CD4-positive, alpha-beta memory T cell (primary cell): ENCODE data around the gene FSIP1. TPM values are rescaled to one million over a fixed set of nuclear protein-coding genes. Genes with fewer than 3 reads are reported as not detected.

Experiments
- CTCF ChIA-PET: fragments of 350-600 bp; sonication (Branson Sonifier 250); formaldehyde crosslinking; loops from one replicate; lab custom pipeline; 2021; ENCODE audit warnings: inconsistent platforms; ENCODE audit not compliant: partially characterized antibody; lab: Charles Lee
- POLR2A ChIA-PET: fragments of 350-600 bp; sonication (Branson Sonifier 250); formaldehyde crosslinking; loops from one replicate; lab custom pipeline; 2021; ENCODE audit not compliant: partially characterized antibody; lab: Charles Lee
- DNase-seq, 5 donors: peaks; one replicate each; pipeline versions ENCODE4 v3.0.0 to v3.0.0-alpha.2; 2020 to 2022; ENCODE audit warnings: mixed read lengths in 1 of 5
- H3K27ac ChIP-seq: one replicate; pipeline ENCODE4 v1.7.0; 2013; ENCODE audit warnings: low read depth, low read length
- H3K27me3 ChIP-seq: 2 replicates; pipeline ENCODE4 v1.7.0; 2013; ENCODE audit warnings: mild to moderate bottlenecking, low read length, moderate library complexity; ENCODE audit not compliant: insufficient read depth
- H3K36me3 ChIP-seq: 2 replicates; pipeline ENCODE4 v1.7.0; 2013; ENCODE audit warnings: mild to moderate bottlenecking, low read length, moderate library complexity; ENCODE audit not compliant: insufficient read depth
- H3K4me1 ChIP-seq: 2 replicates; pipeline ENCODE4 v1.7.0; 2013; ENCODE audit warnings: mild to moderate bottlenecking, low read length, moderate library complexity; ENCODE audit not compliant: insufficient read depth
- H3K4me3 ChIP-seq, 2 donors: one replicate each; pipeline ENCODE4 v1.7.0; 2013; ENCODE audit warnings: low read length in 2 of 2, mild to moderate bottlenecking in 1 of 2
- H3K9me3 ChIP-seq, 2 donors: one replicate each; pipeline ENCODE4 v1.7.0; 2013; ENCODE audit warnings: low read length in 2 of 2, control low read depth in 1 of 2; ENCODE audit not compliant: control insufficient read depth in 1 of 2
- H3K27ac Mint-ChIP-seq, 7 donors: one replicate each; pipeline ENCODE4 v1.8.0; 2020 to 2021; ENCODE audit warnings: mixed read lengths in 7 of 7, mild to moderate bottlenecking in 6 of 7, inconsistent platforms in 3 of 7, moderate library complexity in 3 of 7
- H3K27me3 Mint-ChIP-seq, 2 donors: one replicate each; pipeline ENCODE4 v1.8.0; 2020 to 2021; ENCODE audit warnings: mixed read lengths in 2 of 2
- H3K36me3 Mint-ChIP-seq, 2 donors: one replicate each; pipeline ENCODE4 v1.8.0; 2020 to 2021; ENCODE audit warnings: mixed read lengths in 2 of 2, inconsistent platforms in 1 of 2, mild to moderate bottlenecking in 1 of 2
- H3K4me1 Mint-ChIP-seq, 4 donors: one replicate each; pipeline ENCODE4 v1.8.0; 2020 to 2021; ENCODE audit warnings: mixed read lengths in 4 of 4, mild to moderate bottlenecking in 1 of 4
- H3K4me3 Mint-ChIP-seq, 8 donors: one replicate each; pipeline ENCODE4 v1.8.0; 2020 to 2021; ENCODE audit warnings: mixed read lengths in 8 of 8, mild to moderate bottlenecking in 7 of 8, moderate library complexity in 6 of 8, inconsistent platforms in 3 of 8
- H3K9me3 Mint-ChIP-seq, 8 donors: one replicate each; pipeline ENCODE4 v1.8.0; 2020 to 2021; ENCODE audit warnings: mixed read lengths in 8 of 8, mild to moderate bottlenecking in 5 of 8, inconsistent platforms in 3 of 8, moderate library complexity in 1 of 8
- intact Hi-C: fragments of 100-400 bp; cut with micrococcal nuclease; formaldehyde crosslinking; loops from one replicate; pipeline ENCODE4 v1.15.1; 2023
- polyA plus RNA-seq, 2 donors: library from polyadenylated mRNA; unstranded; fragments of 300-500 nt; fragmentation: Illumina TruSeq; gene quantifications; one replicate each; pipeline ENCODE4 v1.2.3, GENCODE V29; 2021
- total RNA-seq, 2 experiments: library from RNA; stranded (reverse); gene quantifications; one replicate each; pipeline ENCODE4 v1.2.3, GENCODE V29; 2021

Gene FSIP1
- total and polyA plus RNA-seq, 4 experiments from 2014 or later, result 0.47 to 1.6 (median 1.1) TPM

DNA sequence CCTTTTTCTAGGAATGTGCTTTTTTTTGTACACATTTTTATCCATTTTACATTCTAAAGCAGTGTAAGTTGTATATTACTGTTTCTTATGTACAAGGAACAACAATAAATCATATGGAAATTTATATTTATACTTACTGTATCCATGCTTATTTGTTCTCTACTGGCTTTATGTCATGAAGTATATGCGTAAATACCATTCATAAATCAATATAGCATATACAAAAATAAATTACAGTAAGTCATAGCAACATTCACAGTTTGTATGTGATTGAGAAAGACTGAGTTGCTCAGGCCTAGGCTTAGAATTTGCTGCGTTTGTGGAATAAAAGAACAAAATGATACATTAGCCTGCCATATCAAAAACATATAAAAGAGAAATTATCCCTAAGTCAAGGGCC lies 185.3 kb downstream of the FSIP1 start:
- Mint-ChIP-seq H3K36me3 (peaks cover 3 to 6% of the 10 kb centered on the region in 2 donors), H3K27me3 (no peaks in the 10 kb centered on the region), H3K4me3 (no peak overlapping the region), H3K9me3 (no peaks in the 10 kb centered on the region), H3K4me1 (peaks cover 3 to 9% (median 6%) of the 10 kb centered on the region in 4 donors), H3K27ac (no peak overlapping the region)
- H3K4me1 ChIP-seq, result peaks cover 5% of the 10 kb centered on the region
- intact Hi-C loops, result no loop called here
- CTCF ChIA-PET, result interaction anchor here (7.2 kb wide), 1 partner anchor 159 kb away, joined by 132 read pairs; no protein-coding TSS in a partner anchor
- POLR2A ChIA-PET, result no interaction called here
- no peak overlapping the region for H3K4me3 ChIP-seq
- no peaks in the 10 kb centered on the region for H3K9me3 ChIP-seq
- no peaks in the 10 kb centered on the region for H3K36me3 ChIP-seq
- no peaks in the 10 kb centered on the region for H3K27me3 ChIP-seq
- DNase-seq, result no peak
- H3K27ac ChIP-seq, result no peak overlapping the region

DNA sequence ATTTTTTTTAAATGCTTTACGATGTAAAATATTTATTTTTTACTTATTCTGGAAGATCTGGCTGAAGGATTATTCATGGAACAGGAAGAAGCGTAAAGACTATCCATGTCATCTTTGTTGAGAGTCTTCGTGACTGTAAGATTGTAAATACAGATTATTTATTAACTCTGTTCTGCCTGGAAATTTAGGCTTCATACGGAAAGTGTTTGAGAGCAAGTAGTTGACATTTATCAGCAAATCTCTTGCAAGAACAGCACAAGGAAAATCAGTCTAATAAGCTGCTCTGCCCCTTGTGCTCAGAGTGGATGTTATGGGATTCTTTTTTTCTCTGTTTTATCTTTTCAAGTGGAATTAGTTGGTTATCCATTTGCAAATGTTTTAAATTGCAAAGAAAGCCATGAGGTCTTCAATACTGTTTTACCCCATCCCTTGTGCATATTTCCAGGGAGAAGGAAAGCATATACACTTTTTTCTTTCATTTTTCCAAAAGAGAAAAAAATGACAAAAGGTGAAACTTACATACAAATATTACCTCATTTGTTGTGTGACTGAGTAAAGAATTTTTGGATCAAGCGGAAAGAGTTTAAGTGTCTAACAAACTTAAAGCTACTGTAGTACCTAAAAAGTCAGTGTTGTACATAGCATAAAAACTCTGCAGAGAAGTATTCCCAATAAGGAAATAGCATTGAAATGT lies 186.1 kb downstream of the FSIP1 start:
- Mint-ChIP-seq H3K4me1 (peaks cover 3 to 9% (median 6%) of the 10 kb centered on the region in 4 donors), H3K36me3 (peaks cover 3 to 6% of the 10 kb centered on the region in 2 donors), H3K27me3 (no peaks in the 10 kb centered on the region), H3K27ac (no peak overlapping the region), H3K9me3 (no peaks in the 10 kb centered on the region), H3K4me3 (no peak overlapping the region)
- Histone ChIP-seq H3K27ac (no peak overlapping the region), H3K36me3 (no peaks in the 10 kb centered on the region), H3K27me3 (no peaks in the 10 kb centered on the region), H3K9me3 (no peaks in the 10 kb centered on the region), H3K4me3 (no peak overlapping the region), H3K4me1 (peaks cover 5% of the 10 kb centered on the region)
- intact Hi-C loops, result no loop called here
- CTCF ChIA-PET, result interaction anchor here (0.6 to 7.2 kb wide), 4 partner anchors 27 to 173 kb away, joined by 3 to 132 read pairs (median 40); no protein-coding TSS in a partner anchor
- POLR2A ChIA-PET, result interaction anchor here (3.5 kb wide), 1 partner anchor 27 kb away, joined by 29 read pairs; no protein-coding TSS in a partner anchor
- DNase-seq, result no peak

DNA sequence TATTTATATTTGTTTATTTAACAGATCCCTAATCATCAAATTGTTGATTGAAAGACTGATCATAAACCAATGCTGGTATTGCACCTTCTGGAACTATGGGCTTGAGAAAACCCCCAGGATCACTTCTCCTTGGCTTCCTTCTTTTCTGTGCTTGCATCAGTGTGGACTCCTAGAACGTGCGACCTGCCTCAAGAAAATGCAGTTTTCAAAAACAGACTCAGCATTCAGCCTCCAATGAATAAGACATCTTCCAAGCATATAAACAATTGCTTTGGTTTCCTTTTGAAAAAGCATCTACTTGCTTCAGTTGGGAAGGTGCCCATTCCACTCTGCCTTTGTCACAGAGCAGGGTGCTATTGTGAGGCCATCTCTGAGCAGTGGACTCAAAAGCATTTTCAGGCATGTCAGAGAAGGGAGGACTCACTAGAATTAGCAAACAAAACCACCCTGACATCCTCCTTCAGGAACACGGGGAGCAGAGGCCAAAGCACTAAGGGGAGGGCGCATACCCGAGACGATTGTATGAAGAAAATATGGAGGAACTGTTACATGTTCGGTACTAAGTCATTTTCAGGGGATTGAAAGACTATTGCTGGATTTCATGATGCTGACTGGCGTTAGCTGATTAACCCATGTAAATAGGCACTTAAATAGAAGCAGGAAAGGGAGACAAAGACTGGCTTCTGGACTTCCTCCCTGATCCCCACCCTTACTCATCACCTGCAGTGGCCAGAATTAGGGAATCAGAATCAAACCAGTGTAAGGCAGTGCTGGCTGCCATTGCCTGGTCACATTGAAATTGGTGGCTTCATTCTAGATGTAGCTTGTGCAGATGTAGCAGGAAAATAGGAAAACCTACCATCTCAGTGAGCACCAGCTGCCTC lies 187.1 kb downstream of the FSIP1 start:
- DNase-seq, result no peak
- Mint-ChIP-seq H3K36me3 (peaks cover 3 to 6% of the 10 kb centered on the region in 2 donors), H3K4me1 (peaks cover 3 to 9% (median 6%) of the 10 kb centered on the region in 4 donors), H3K27ac (peak overlapping the region in 1 of 7 donors; percentile 4), H3K4me3 (no peak overlapping the region), H3K27me3 (no peaks in the 10 kb centered on the region), H3K9me3 (no peaks in the 10 kb centered on the region)
- intact Hi-C loops, result loop anchor here (2.0 kb wide), 1 partner anchor 29 kb away; no protein-coding TSS in a partner anchor
- ChIA-PET CTCF (interaction anchor here (0.6 to 7.2 kb wide), 10 partner anchors 12 to 174 kb away, joined by 3 to 132 read pairs (median 6); partner anchors contain the start of gene THBS1), POLR2A (interaction anchor here (1.0 to 3.5 kb wide), 3 partner anchors 28 to 162 kb away, joined by 3 to 29 read pairs (median 19); no protein-coding TSS in a partner anchor)
- H3K4me1 ChIP-seq, result peaks cover 5% of the 10 kb centered on the region
- no peaks in the 10 kb centered on the region for H3K9me3 ChIP-seq
- H3K36me3 ChIP-seq, result no peaks in the 10 kb centered on the region
- H3K4me3 ChIP-seq, result no peak overlapping the region
- no peaks in the 10 kb centered on the region for H3K27me3 ChIP-seq
- no peak overlapping the region for H3K27ac ChIP-seq

DNA sequence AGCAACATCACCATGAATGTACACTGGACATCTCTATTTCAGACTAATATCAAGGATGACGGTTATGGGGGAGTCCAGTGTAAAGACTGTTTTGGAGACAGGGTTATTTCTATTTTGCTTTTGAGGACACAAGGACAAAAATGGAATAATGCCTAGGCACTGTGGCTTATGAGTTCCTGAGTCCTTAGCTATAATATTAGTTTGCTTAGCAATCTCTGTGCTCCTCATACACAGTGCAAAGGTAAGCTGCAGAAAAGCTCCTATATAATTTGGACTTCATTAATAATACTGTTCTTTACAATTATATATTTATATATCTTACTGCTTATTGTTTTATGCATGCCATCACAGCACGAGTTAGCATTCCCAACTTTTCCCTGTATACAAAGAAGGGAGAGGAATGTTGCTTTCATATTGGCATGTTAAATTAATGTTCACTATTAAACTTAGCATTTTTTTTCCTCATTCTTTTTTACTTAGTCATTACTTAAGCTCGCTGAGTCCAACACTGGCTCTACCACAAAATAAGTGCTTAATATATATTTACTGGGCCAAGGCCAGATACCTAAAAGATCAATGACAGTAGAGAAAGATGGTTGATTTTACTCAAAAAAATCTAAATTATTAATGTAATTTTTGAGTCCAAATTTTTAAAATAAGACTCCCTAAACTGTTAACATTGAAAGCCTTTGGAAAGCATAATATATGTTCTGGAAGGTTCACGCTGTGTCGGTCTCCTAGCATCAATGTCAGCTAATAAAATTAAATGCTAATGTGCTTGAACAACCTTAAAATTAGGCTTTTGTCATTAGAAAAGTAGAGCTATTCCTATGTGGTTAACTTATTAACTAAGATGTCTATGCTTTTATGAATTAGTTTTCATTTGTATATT lies 187.9 kb downstream of the FSIP1 start:
- H3K4me3 ChIP-seq, result no peak overlapping the region
- H3K27me3 ChIP-seq, result no peaks in the 10 kb centered on the region
- POLR2A ChIA-PET, result interaction anchor here (1.0 to 3.5 kb wide), 5 partner anchors 10 to 163 kb away, joined by 3 to 29 read pairs (median 5); no protein-coding TSS in a partner anchor
- Mint-ChIP-seq H3K4me1 (peaks cover 3 to 9% (median 6%) of the 10 kb centered on the region in 4 donors), H3K27me3 (no peaks in the 10 kb centered on the region), H3K9me3 (no peaks in the 10 kb centered on the region), H3K27ac (peak overlapping the region in 3 of 7 donors; percentile 53 to 76 (median 67)), H3K36me3 (peaks cover 3 to 6% of the 10 kb centered on the region in 2 donors), H3K4me3 (peak overlapping the region in 5 of 8 donors; percentile 13 to 78 (median 63))
- DNase-seq, result no peak
- intact Hi-C loops, result loop anchor here (1.0 to 2.0 kb wide), 5 partner anchors 30 to 162 kb away; no protein-coding TSS in a partner anchor
- no peaks in the 10 kb centered on the region for H3K9me3 ChIP-seq
- CTCF ChIA-PET, result interaction anchor here (0.7 to 7.2 kb wide), 18 partner anchors 11 to 166 kb away, joined by 3 to 132 read pairs (median 6); partner anchors contain the start of gene THBS1
- no peaks in the 10 kb centered on the region for H3K36me3 ChIP-seq
- peak overlapping the region; percentile 22 for H3K27ac ChIP-seq
- H3K4me1 ChIP-seq, result peaks cover 5% of the 10 kb centered on the region

DNA sequence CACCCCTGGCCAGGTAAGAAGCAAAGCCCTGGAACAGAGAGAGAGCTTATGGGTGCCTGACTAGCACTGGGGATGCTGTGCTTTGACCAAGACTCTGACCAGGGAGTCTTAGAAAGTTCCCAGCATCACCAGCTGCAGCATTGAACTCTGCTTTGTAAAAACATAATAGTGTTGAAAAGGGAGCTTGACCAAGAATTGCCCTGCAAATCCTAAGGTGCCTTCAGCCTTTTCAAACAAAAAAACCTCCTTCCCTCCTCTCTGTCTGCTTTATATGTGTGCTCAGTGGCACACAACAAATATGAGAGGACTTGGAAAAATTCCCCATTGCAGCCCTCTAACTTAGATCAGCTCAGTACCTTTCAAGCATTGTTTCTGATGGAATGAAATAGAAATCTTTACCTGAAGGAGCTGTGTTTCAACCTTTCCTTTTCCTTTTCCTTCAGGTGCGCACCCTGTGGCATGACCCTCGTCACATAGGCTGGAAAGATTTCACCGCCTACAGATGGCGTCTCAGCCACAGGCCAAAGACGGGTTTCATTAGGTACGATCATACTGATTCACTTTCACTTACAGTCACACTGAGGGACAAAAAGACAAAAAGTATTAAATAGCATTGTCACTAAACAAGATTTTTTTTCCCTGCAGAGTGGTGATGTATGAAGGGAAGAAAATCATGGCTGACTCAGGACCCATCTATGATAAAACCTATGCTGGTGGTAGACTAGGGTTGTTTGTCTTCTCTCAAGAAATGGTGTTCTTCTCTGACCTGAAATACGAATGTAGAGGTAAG lies 188.8 kb downstream of the FSIP1 start:
- DNase-seq, result peak in 4 of 5 donors; percentile 40 to 45 (median 42)
- intact Hi-C loops, result loop anchor here (1.0 to 2.0 kb wide), 5 partner anchors 31 to 162 kb away; no protein-coding TSS in a partner anchor

More for the DNA sequence above, 188.8 kb downstream of the FSIP1 start:
- no peaks in the 10 kb centered on the region for H3K36me3 ChIP-seq
- ChIA-PET CTCF (interaction anchor here (0.6 to 7.2 kb wide), 23 partner anchors 11 to 195 kb away, joined by 3 to 132 read pairs (median 4); partner anchors contain the start of gene THBS1), POLR2A (interaction anchor here (0.6 to 3.5 kb wide), 7 partner anchors 9 to 164 kb away, joined by 3 to 29 read pairs (median 3); partner anchors contain the start of gene THBS1)
- no peak overlapping the region for H3K4me3 ChIP-seq
- peak overlapping the region in 6 of 8 donors; percentile 13 to 78 (median 52) for H3K4me3 Mint-ChIP-seq
- no peaks in the 10 kb centered on the region for H3K9me3 ChIP-seq
- no peaks in the 10 kb centered on the region for H3K27me3 Mint-ChIP-seq
- H3K27ac ChIP-seq, result peak overlapping the region; percentile 22
- H3K27me3 ChIP-seq, result no peaks in the 10 kb centered on the region
- H3K27ac Mint-ChIP-seq, result peak overlapping the region in 5 of 7 donors; percentile 3 to 77 (median 67)
- H3K4me1 ChIP-seq, result peaks cover 5% of the 10 kb centered on the region
- no peaks in the 10 kb centered on the region for H3K9me3 Mint-ChIP-seq
- H3K4me1 Mint-ChIP-seq, result peaks cover 3 to 9% (median 6%) of the 10 kb centered on the region in 4 donors
- H3K36me3 Mint-ChIP-seq, result peaks cover 3 to 9% of the 10 kb centered on the region in 2 donors
